Measurements from ENCODE around the gene PLCL2.

The PLCL2 gene

DNA sequence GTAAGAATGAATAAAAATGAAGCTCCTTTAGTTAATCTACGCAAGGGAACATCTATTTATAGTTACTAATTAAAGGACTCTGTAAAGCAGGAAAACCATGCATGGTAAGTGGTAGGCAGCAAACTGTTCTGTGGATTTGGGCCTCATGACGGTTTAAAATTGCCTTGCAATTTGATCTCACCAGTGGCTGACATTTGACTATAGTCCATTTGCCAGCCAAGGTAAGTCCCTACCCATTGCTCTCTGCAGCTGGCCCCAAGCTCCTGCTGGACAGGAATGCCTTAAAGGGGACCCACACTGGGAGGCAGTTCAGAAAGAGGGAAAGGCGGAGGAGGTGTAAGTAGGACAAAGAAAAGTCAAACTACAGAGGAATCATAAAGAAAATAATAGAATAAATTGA is 203.3 kb downstream of the PLCL2 start:
- WGBS (ENCODE audit: insufficient coverage): 100% methylated on average over 1 of the region's 3 CpGs
- H3K27me3 ChIP-seq (replicated peaks in 2 of 5; ENCODE audit: control insufficient read depth in 4 of 5, insufficient read depth in 5 of 5, low read length in 4 of 5): no peaks in the 10 kb centered on the region
- H3K9me3 ChIP-seq (ENCODE audit: control extremely low read depth in 1 of 5, control insufficient read depth in 4 of 5, insufficient read depth in 2 of 5, low read depth in 1 of 5, low read length in 4 of 5): peaks cover 0 to 7% (median 2%) of the 10 kb centered on the region in 5 experiments
- peaks cover 6 to 35% (median 19%) of the 10 kb centered on the region in 4 experiments for H3K36me3 ChIP-seq (ENCODE audit: control insufficient read depth in 4 of 4, insufficient read depth in 4 of 4, low read length in 3 of 4)
- POLR2A ChIA-PET: no interaction called here
- CTCF ChIA-PET: interaction anchor here (1.4 kb wide), 1 partner anchor 160 kb away, joined by 5 read pairs; no protein-coding TSS in a partner anchor
- H3K4me3 ChIP-seq (ENCODE audit: control insufficient read depth in 1 of 7, extremely low read depth in 1 of 7, insufficient read depth in 4 of 7, low read depth in 2 of 7, low read length in 6 of 7): no peak overlapping the region
- H3K4me1 ChIP-seq (ENCODE audit: control extremely low read depth in 1 of 4, control insufficient read depth in 4 of 4, insufficient read depth in 4 of 4, low read length in 3 of 4): no peaks in the 10 kb centered on the region
- no peak for DNase-seq
- no peak overlapping the region for H3K27ac ChIP-seq (ENCODE audit: insufficient read depth in 1 of 2, low read depth in 1 of 2, low read length in 2 of 2, poor library complexity in 1 of 2, severe bottlenecking in 2 of 2)

DNA sequence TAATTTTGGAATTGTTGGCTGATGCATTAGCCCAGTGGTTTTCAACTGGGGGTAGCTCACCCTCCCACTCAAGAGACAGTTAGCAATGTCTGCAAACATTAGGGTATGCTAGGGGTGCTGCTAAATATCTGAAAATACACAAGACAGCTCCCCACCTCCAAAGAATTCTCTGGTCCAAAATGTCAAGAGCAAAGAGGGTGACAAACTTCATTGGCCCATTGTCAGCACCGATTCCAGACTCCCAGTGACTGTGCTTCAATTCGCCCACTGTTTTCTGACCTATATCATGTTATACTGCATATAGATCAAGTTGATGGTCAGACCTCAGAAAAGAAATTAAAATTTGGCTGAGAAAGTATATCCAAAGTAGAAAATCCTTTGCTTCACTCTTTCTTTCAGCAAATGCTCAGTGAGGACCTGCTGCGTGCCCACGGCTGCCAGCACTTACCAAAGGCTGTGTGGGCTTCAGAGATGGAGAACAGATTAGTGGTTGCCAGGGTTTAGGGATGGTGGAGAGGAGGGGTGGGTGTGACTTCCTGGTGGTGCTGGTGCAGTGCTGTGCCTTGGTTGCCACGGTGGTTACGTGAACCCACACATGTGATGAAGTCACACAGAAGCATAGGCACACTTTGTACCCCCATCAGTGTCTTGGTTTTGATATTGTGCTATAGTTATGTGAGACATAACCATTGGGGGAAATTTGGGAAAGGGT is 204.0 kb downstream of the PLCL2 start:
- no peaks in the 10 kb centered on the region for H3K27me3 ChIP-seq (replicated peaks in 2 of 5; ENCODE audit: control insufficient read depth in 4 of 5, insufficient read depth in 5 of 5, low read length in 4 of 5)
- no peak overlapping the region for H3K27ac ChIP-seq (ENCODE audit: insufficient read depth in 1 of 2, low read depth in 1 of 2, low read length in 2 of 2, poor library complexity in 1 of 2, severe bottlenecking in 2 of 2)
- H3K4me1 ChIP-seq (ENCODE audit: control extremely low read depth in 1 of 4, control insufficient read depth in 4 of 4, insufficient read depth in 4 of 4, low read length in 3 of 4): no peaks in the 10 kb centered on the region
- no peak overlapping the region for H3K4me3 ChIP-seq (ENCODE audit: control insufficient read depth in 1 of 7, extremely low read depth in 1 of 7, insufficient read depth in 4 of 7, low read depth in 2 of 7, low read length in 6 of 7)
- no peak for DNase-seq
- CTCF ChIA-PET: interaction anchor here (1.4 kb wide), 1 partner anchor 161 kb away, joined by 5 read pairs; no protein-coding TSS in a partner anchor
- POLR2A ChIA-PET: no interaction called here
- peaks cover 0 to 28% (median 15%) of the 10 kb centered on the region in 4 experiments for H3K36me3 ChIP-seq (ENCODE audit: control insufficient read depth in 4 of 4, insufficient read depth in 4 of 4, low read length in 3 of 4)
- H3K9me3 ChIP-seq (ENCODE audit: control extremely low read depth in 1 of 5, control insufficient read depth in 4 of 5, insufficient read depth in 2 of 5, low read depth in 1 of 5, low read length in 4 of 5): peaks cover 0 to 7% (median 0%) of the 10 kb centered on the region in 5 experiments
- 92% methylated on average over 2 of the region's 6 CpGs for whole genome bisulfite sequencing (ENCODE audit: insufficient coverage)

DNA sequence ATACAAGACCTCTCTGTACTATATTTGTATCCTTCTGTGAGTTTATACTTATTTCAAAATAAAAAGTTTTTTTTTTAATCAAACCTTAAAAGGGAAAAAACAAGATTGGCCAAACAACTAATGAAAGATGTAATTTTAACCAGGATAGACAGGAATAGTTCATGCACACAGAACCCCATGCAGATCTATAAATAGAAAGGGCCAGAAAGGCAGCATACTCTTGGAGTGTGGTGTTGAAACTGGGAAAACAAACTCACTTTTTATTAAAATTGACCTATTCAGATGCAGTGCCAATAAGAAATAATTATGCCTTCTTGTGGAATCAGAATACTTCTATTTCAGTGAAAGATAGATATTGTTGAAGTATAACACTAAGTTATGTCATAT is 204.6 kb downstream of the PLCL2 start:
- POLR2A ChIA-PET: no interaction called here

DNA sequence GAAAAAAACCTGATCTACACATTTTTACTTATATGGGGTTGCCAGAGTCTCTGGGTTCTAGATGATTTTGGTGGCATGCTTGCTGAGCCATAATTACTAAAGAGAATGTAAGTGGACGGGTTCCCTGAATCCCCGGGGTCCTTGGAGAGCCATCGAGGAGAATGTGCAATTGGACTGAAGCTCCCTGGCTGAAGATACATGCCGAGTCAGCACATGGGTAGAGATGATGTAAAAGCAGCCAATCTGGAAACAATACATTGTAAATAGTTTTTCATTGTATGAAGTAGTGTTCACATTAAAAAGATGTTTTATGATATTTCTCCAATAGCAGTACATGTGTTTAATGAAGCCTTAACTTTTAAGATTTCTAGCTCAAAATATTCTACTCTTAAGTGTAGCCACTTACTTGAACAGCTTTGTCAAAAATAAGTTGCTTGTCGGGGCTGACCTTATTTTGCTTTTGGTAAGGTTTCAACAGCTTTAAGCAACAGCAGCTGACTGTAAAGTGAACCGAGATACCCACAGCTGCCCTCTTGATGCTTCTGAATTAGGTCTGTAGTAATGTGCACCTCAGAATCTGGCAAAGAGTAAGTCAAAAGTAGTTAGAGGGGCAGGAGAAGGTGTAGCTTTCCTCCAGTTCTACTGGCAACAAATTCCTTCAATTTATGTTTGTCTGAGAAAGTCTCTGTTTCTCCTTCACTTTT is 205.7 kb downstream of the PLCL2 start:
- CTCF ChIA-PET: interaction anchor here (1.1 kb wide), 1 partner anchor 490 kb away, joined by 3 read pairs; no protein-coding TSS in a partner anchor
- no peak for DNase-seq
- Histone ChIP-seq H3K9me3 (ENCODE audit: control extremely low read depth in 1 of 5, control insufficient read depth in 4 of 5, insufficient read depth in 2 of 5, low read depth in 1 of 5, low read length in 4 of 5) (no peaks in the 10 kb centered on the region), H3K4me1 (ENCODE audit: control extremely low read depth in 1 of 4, control insufficient read depth in 4 of 4, insufficient read depth in 4 of 4, low read length in 3 of 4) (no peaks in the 10 kb centered on the region), H3K27me3 (replicated peaks in 2 of 5; ENCODE audit: control insufficient read depth in 4 of 5, insufficient read depth in 5 of 5, low read length in 4 of 5) (no peaks in the 10 kb centered on the region), H3K4me3 (ENCODE audit: control insufficient read depth in 1 of 7, extremely low read depth in 1 of 7, insufficient read depth in 4 of 7, low read depth in 2 of 7, low read length in 6 of 7) (no peak overlapping the region), H3K36me3 (ENCODE audit: control insufficient read depth in 4 of 4, insufficient read depth in 4 of 4, low read length in 3 of 4) (peaks cover 0 to 19% (median 13%) of the 10 kb centered on the region in 4 experiments), H3K27ac (ENCODE audit: insufficient read depth in 1 of 2, low read depth in 1 of 2, low read length in 2 of 2, poor library complexity in 1 of 2, severe bottlenecking in 2 of 2) (no peak overlapping the region)
- POLR2A ChIA-PET: interaction anchor here (0.5 kb wide), 1 partner anchor 137 kb away, joined by 4 read pairs; no protein-coding TSS in a partner anchor
- 93% methylated on average over 3 of the region's 6 CpGs for WGBS (ENCODE audit: insufficient coverage)

More for the DNA sequence above, 204.6 kb downstream of the PLCL2 start:
- Histone ChIP-seq H3K36me3 (ENCODE audit: control insufficient read depth in 4 of 4, insufficient read depth in 4 of 4, low read length in 3 of 4) (peaks cover 0 to 22% (median 15%) of the 10 kb centered on the region in 4 experiments), H3K27ac (ENCODE audit: insufficient read depth in 1 of 2, low read depth in 1 of 2, low read length in 2 of 2, poor library complexity in 1 of 2, severe bottlenecking in 2 of 2) (no peak overlapping the region), H3K9me3 (ENCODE audit: control extremely low read depth in 1 of 5, control insufficient read depth in 4 of 5, insufficient read depth in 2 of 5, low read depth in 1 of 5, low read length in 4 of 5) (peaks cover 0 to 7% (median 0%) of the 10 kb centered on the region in 5 experiments), H3K27me3 (replicated peaks in 2 of 5; ENCODE audit: control insufficient read depth in 4 of 5, insufficient read depth in 5 of 5, low read length in 4 of 5) (no peaks in the 10 kb centered on the region), H3K4me3 (ENCODE audit: control insufficient read depth in 1 of 7, extremely low read depth in 1 of 7, insufficient read depth in 4 of 7, low read depth in 2 of 7, low read length in 6 of 7) (no peak overlapping the region), H3K4me1 (ENCODE audit: control extremely low read depth in 1 of 4, control insufficient read depth in 4 of 4, insufficient read depth in 4 of 4, low read length in 3 of 4) (no peaks in the 10 kb centered on the region)
- CTCF ChIA-PET: no interaction called here
- no peak for DNase-seq

DNA sequence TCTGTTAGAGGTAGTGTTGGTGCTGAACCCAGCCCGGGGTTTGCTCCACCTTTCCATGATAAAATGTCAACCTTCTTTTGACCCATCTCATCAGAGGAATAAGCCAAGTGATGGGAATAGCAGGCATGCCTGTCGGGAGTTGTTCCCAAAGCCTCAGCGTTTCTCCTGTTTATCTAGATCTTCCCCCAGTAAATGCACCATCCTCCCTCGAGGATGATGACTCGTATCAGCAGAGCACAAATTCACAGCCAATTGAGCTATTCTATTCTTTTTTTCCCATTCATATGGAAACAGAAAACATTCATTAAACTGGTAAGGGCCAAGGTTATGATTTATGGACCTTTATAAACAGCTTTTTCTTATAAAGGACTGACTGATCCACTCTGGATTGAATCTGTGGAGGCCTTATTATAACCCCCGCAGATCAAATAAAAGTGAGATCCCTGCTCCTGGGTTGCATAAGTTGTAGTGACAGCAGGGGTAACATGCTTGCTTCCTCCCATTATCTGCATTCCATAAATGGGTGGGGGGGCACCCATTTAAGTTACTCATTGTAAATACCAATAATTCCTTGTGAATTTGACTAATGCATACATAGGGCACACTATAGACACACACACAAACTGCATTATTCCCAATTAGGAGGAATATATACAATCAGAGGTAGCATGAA is 207.3 kb downstream of the PLCL2 start:
- DNase-seq: no peak
- H3K27me3 ChIP-seq (replicated peaks in 2 of 5; ENCODE audit: control insufficient read depth in 4 of 5, insufficient read depth in 5 of 5, low read length in 4 of 5): no peaks in the 10 kb centered on the region
- 94% methylated on average over 3 of the region's 6 CpGs for WGBS (ENCODE audit: insufficient coverage)
- no peaks in the 10 kb centered on the region for H3K4me1 ChIP-seq (ENCODE audit: control extremely low read depth in 1 of 4, control insufficient read depth in 4 of 4, insufficient read depth in 4 of 4, low read length in 3 of 4)
- ChIA-PET CTCF (no interaction called here), POLR2A (no interaction called here)
- H3K4me3 ChIP-seq (ENCODE audit: control insufficient read depth in 1 of 7, extremely low read depth in 1 of 7, insufficient read depth in 4 of 7, low read depth in 2 of 7, low read length in 6 of 7): no peak overlapping the region
- H3K27ac ChIP-seq (ENCODE audit: insufficient read depth in 1 of 2, low read depth in 1 of 2, low read length in 2 of 2, poor library complexity in 1 of 2, severe bottlenecking in 2 of 2): no peak overlapping the region
- peaks cover 0 to 13% (median 11%) of the 10 kb centered on the region in 4 experiments for H3K36me3 ChIP-seq (ENCODE audit: control insufficient read depth in 4 of 4, insufficient read depth in 4 of 4, low read length in 3 of 4)
- no peaks in the 10 kb centered on the region for H3K9me3 ChIP-seq (ENCODE audit: control extremely low read depth in 1 of 5, control insufficient read depth in 4 of 5, insufficient read depth in 2 of 5, low read depth in 1 of 5, low read length in 4 of 5)

DNA sequence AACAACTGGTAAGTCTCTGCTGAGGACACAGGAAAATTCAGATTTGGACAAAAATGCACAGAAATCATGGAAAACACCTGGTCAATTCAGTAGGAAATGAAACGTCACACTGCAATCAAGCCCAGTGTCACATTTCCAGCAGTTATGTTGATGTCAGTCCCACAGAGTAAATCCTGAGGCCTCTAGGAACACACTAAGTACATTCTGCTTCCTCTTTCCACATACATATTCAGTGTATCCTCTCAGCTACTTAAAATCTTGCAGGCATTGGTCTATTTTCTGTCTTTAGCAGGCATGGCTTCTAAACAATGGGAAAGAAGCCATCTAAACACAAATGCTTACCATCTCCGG is 207.8 kb downstream of the PLCL2 start:
- 73% methylated on average over 2 of the region's 2 CpGs for WGBS (ENCODE audit: insufficient coverage)
- ChIA-PET POLR2A (no interaction called here), CTCF (no interaction called here)
- H3K27ac ChIP-seq (ENCODE audit: insufficient read depth in 1 of 2, low read depth in 1 of 2, low read length in 2 of 2, poor library complexity in 1 of 2, severe bottlenecking in 2 of 2): no peak overlapping the region
- no peaks in the 10 kb centered on the region for H3K9me3 ChIP-seq (ENCODE audit: control extremely low read depth in 1 of 5, control insufficient read depth in 4 of 5, insufficient read depth in 2 of 5, low read depth in 1 of 5, low read length in 4 of 5)
- no peak overlapping the region for H3K4me3 ChIP-seq (ENCODE audit: control insufficient read depth in 1 of 7, extremely low read depth in 1 of 7, insufficient read depth in 4 of 7, low read depth in 2 of 7, low read length in 6 of 7)
- H3K27me3 ChIP-seq (replicated peaks in 2 of 5; ENCODE audit: control insufficient read depth in 4 of 5, insufficient read depth in 5 of 5, low read length in 4 of 5): no peaks in the 10 kb centered on the region
- no peaks in the 10 kb centered on the region for H3K4me1 ChIP-seq (ENCODE audit: control extremely low read depth in 1 of 4, control insufficient read depth in 4 of 4, insufficient read depth in 4 of 4, low read length in 3 of 4)
- no peak for DNase-seq
- peaks cover 0 to 11% (median 10%) of the 10 kb centered on the region in 4 experiments for H3K36me3 ChIP-seq (ENCODE audit: control insufficient read depth in 4 of 4, insufficient read depth in 4 of 4, low read length in 3 of 4)

DNA sequence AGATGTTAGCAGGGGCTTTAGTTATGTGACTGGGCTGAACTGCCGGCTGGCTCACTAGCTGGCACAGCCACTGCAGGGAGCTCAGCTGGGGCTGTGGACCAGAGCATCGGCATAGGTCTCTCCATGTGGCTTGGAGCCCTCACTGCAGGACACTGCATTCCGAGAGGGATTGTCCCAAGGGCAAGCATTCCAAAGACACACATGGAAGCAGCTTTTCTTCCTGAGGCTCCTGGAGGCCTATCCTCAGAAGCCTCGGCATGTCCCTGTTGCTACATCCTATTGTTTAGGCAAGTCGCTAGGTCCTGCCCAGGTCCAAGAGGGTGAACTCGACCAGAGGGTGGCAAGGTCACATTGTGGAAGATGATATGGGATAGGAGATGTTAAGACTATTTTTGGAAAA is 209.8 kb downstream of the PLCL2 start:
- POLR2A ChIA-PET: no interaction called here
- CTCF ChIA-PET: no interaction called here
- peaks cover 0 to 11% (median 10%) of the 10 kb centered on the region in 4 experiments for H3K36me3 ChIP-seq (ENCODE audit: control insufficient read depth in 4 of 4, insufficient read depth in 4 of 4, low read length in 3 of 4)
- H3K27me3 ChIP-seq (replicated peaks in 2 of 5; ENCODE audit: control insufficient read depth in 4 of 5, insufficient read depth in 5 of 5, low read length in 4 of 5): no peaks in the 10 kb centered on the region
- no peak for DNase-seq
- WGBS (ENCODE audit: insufficient coverage): 97% methylated on average over 5 of the region's 6 CpGs
- H3K4me3 ChIP-seq (ENCODE audit: control insufficient read depth in 1 of 7, extremely low read depth in 1 of 7, insufficient read depth in 4 of 7, low read depth in 2 of 7, low read length in 6 of 7): no peak overlapping the region
- no peaks in the 10 kb centered on the region for H3K4me1 ChIP-seq (ENCODE audit: control extremely low read depth in 1 of 4, control insufficient read depth in 4 of 4, insufficient read depth in 4 of 4, low read length in 3 of 4)
- H3K9me3 ChIP-seq (ENCODE audit: control extremely low read depth in 1 of 5, control insufficient read depth in 4 of 5, insufficient read depth in 2 of 5, low read depth in 1 of 5, low read length in 4 of 5): no peaks in the 10 kb centered on the region
- H3K27ac ChIP-seq (ENCODE audit: insufficient read depth in 1 of 2, low read depth in 1 of 2, low read length in 2 of 2, poor library complexity in 1 of 2, severe bottlenecking in 2 of 2): no peak overlapping the region
